Activated gamma-delta T cell treated with Interleukin-2 at 50 U/mL for 16 hours (primary cell): ENCODE data around the gene TPGS2.
"Not testable (repeated sequence)": the region's sequence is repeated elsewhere in the genome, so short reads cannot be mapped to it uniquely, and the experiment has no call there.

Source experiments
- DNase-seq: peaks from one replicate; pipeline ENCODE4 v3.0.0-alpha.2; 2020

TPGS2 gene

DNA sequence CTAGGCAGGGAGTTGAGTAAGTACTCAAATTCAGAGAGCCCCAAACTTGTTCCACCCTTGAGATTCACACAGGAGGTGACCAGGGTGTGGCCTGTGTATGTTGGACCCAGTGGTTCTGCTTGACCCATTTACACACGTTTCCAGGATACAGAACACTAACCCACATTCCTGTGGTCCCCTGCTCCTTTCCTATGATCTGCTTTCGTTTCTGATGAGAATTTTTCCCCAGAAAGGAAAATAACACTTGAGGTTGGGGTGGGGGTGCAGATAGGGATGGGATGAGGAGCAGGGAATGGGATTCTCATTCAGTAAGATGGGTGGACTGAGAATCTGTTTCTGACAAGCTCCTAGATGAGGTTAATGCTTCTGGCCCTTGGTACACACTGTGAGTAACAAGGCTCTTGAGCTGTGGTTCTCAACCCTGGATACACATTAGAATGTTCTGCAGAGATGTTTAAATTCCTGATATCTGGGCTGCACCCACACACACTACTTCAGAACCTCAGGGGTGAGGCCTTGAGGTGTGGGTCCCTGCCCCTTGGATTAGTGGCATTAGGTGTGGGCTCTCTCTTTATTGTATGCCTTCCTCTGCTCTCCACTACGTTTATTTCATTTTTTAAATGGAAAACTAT is 58.4 kb downstream of the TPGS2 start:
- no peak for DNase-seq

DNA sequence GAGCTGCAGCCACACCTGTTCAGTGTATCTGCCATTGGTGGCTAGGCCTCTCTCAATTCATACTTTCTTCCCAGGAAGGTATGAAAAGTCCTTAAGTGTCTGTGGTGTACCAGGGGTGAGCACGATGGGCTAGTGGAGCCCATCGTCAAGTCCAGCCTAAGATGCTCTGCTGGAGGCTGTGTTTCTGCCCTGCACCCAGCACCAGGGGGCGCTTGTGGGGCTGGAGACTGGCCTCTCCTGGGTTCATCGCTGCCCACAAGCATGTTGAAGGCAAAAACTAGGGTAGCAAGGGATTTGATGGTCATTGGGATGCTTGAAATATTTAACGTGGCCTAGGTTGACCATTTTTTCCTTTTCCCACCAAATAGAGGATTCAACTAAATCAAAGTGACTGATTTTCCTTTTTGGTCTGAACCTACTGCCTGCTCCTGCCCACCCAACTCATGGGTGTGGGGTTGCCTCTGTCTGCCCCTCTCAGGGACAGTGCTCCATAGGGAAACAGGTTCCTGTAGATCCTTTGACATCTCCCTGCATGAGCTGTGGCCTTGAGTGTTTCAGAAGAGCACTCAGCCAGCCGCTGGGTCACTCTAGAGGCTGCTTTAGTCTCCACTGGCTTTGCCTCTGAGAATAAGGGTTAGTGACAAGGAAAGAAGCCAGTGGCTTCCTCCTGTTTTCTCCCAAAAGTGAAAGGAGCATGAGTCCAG is 59.0 kb downstream of the TPGS2 start:
- no peak for DNase-seq

DNA sequence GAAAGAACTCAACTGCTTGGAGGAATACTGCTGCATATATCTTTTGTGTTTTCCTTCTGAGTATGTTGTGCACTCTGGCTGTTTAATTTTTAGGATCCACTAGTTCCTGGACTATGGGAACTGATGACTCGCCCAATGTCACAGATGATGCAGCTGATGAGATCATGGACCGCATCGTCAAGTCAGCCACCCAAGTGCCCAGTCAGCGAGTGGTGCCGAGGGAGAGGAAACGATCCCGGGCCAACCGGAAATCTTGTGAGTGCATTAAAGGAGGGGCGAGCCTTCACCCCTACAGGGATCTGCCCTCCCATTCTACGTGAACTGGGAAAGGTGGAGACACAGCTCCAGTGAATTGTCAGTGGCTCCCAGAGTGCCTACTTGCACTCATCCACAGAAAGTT is 59.6 kb downstream of the TPGS2 start:
- no peak for DNase-seq

DNA sequence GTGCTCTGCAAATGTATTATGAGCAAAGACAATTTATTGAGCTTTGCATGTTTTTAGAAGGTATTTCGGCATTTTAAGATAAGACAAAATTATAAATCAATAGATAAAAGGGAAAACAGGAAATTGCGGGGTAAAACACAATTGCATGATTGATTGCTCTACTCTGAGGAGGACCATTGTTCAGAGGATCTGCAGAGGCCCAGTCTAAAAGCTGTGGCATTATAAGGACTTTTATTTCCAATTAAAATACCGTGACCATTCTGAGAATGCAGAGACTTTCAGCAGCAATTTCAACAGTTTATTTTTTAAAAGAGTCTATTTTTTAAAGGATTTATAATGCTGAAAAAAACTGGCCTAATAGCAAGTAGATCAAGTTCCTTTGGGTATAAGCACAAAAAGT is 62.0 kb downstream of the TPGS2 start:
- no peak for DNase-seq

DNA sequence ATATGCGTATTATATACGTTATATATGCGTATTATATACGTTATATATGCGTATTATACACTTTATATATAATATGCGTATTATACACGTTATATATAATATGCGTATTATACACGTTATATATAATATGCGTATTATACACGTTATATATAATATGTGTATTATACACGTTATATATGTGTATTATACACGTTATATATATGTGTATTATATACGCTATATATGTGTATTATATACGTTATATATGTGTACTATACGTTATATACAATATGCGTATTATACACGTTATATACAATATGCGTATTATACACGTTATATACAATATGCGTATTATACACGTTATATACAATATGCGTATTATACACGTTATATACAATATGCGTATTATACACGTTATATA is 65.8 kb downstream of the TPGS2 start:
- not testable (repeated sequence) for DNase-seq

DNA sequence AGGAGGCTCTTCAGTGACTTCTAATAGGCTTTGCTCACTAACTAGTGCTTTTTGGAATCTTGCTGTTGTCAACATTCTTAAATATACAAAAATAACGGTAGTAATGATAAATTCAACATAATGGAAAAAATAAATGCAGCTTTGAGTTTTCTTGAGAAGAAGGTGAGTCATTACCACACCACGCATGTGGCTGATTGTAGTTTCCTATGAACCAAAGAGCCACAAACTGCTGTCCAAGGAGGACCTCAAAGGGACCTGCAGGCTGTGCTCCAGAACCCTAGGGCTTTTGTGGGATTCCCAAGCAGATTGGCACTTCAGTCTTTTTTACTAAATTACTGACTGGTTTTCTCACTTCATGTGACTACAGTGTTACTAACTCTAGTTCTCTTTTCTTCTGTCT is 66.7 kb downstream of the TPGS2 start:
- no peak for DNase-seq

DNA sequence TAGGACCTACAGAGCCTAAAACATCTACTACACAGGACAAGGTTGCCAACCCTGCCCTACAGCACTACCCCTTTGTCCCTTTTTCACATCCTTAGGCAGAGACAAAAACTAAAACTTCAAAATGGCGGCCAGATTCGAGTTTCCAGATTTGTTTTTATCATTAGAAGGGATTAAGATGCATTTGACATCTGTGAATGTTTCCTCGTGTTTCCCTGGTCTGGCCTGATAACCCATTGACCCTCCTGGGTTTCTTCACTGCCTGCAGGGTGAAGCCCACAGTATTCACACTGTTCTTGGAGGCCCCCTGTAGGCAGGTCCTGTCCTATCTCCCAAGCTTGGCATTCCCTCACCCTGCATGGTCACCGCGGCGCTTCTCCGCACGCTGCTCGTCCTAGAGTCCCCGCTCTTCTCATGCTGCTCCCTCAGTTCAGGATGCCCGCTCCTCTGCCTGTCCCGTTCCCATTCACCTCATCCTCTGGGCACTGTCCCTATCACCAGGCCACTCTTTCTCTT is 67.6 kb downstream of the TPGS2 start:
- DNase-seq = no peak

DNA sequence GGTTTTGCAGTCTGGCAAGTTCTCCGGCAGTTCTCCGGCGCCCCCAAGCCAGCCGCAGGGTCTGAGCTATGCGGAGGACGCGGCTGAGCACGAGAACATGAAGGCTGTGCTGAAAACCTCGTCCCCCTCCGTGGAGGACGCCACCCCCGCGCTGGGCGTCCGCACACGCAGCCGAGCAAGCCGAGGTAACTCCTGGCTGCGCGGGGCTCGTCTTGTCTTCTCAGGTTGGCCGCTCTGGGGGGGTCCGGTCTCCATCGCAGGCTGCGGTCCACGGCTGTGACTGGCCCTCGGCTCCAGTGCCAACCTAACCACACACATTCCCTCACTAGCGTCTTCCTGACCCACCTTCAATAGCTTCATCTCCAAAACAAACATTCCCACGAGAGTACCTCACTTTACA is 68.2 kb downstream of the TPGS2 start:
- DNase-seq = no peak

DNA sequence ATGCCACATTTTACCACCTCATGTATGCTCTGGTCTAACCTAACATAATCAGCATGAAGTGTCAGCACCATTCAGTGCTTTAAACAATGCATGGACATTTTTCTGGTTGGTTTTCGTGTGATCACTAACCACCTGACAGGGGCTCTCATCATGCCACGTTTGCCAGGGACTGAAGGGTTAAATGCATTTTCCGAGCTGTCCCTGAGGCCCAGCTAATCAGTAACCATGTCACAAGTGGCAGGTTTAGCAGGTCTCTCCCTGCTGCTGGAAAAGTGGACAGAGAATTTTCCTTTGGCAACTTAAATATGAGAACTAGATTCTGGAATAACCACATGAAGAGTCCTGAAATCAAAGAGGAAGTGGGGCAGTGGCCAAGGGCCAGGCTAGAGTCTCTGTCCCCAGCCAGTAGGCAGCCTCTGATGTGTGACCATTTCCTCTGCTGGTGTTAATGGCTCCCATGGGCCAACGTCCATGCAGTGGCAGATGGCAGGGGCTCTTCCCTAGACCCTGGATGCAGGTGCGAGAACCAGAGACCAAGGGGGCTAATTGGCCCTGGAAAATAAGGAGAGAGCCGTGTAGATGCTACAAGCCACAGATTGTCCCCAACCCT is 69.5 kb downstream of the TPGS2 start:
- DNase-seq = no peak

DNA sequence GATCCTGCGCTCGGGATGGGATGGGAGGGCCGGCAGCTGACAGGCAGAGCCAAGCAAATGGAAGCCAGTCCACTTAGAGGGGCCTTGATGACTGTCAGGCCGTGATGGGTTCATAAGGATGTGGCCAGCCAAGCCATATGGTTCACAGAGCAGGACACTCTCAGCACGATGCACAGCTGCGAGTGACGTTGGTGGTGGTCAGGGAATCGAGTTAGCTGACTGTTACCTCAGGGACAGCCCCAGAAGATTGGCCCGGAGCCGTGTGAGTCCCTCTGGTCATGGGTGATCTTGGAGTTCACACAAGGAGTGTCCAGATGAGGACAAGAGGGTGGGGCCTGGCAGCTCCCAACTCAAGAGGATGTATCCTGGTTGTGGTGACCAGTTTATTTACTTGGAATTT is 70.2 kb downstream of the TPGS2 start:
- no peak for DNase-seq

DNA sequence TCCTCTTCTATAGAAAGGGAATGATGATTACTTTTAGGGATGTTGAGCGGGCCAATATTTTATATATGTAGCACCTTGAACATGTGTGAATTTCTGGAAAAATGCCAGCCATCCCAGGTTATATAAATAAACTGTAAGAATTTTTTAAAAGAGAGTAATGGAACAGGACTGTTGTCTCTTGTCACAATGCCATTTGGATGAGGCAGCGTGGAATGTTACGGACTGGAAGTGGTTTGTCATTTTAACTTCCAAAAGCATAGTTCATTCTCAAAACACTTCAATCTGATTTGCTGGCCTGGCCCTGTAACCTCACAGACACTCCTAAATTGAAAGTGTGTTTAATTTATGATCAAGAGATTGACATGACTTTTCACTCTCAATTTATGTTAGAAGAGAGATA is 70.8 kb downstream of the TPGS2 start:
- no peak for DNase-seq

DNA sequence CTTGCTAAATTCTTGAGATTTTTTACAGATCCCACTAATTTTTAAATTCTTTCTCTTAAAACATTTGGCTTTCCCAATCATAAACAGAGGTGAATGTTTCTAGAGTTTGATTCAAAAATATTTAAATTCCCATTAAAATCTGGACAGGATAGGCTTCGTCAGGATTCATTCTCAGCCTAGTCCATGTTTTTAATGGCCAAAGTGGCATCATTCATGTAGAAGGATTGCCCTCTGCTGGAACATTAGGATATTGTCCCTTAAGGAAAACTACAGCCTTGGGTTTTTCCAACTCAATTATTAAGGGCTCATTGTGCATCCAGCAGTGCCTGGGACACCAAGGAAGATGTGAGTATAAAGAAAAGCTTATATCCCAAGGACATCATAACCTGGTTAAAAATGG is 71.7 kb downstream of the TPGS2 start:
- no peak for DNase-seq

DNA sequence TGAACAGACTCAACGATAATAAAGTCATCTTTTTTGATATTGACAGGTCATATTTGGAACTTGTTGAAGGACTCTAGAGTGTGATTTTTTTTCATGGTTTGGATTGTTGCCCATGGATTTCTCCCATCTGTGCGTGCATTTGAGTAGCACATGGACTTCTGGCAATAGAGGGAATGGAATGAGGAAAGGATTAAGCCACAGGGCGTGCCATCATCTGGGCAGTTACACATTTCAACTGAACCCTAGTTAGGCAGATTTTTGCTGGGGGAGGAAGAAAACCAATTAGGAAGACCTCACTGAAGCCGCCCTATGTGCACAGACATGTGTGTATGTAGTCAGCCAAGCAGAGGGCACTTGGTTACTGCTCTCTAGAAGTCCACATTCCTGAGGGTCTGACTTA is 72.6 kb downstream of the TPGS2 start:
- DNase-seq = no peak

DNA sequence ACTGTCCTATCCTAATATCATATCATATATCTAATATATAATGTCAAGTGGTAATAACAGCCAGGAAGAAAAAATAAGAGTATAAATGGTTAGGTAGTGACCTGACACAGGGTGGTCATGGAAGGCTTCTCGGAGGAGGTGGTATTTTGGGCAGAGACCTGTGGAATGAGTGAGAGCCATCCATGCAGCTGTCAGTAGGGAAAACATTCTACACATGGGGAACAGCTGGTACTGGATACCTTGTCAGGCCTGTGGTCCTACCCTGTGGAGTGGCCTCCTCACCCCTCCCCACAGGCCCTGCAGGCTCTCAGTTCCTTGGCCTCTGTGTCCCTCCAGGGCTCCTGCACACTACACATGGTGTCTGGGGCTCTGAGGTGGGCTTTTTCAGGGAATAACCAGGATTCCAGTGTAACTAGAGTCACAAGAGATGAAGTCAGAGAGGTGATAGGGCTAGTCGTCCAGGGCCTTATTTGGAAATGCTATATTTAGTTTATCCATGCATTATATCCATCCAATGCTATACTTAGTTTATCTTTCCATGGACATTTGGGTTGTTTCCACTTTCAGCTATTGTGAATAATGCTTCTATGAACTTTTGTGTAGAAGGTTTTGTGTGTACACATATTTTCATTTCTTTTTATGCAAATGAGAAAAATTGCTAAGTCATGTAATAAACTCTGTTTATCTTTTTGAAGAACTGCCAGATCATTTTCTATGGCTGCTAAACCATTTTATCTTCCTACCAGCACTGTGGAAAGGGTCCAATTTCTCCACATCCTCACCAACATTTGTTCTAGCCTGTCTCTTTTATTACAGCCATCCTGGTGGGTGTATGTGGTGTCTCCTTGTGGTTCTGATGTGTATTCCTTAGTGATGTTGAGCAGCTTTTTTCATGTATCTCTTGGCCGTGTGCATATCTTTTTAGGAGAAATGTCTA is 75.6 kb downstream of the TPGS2 start:
- DNase-seq = no peak

DNA sequence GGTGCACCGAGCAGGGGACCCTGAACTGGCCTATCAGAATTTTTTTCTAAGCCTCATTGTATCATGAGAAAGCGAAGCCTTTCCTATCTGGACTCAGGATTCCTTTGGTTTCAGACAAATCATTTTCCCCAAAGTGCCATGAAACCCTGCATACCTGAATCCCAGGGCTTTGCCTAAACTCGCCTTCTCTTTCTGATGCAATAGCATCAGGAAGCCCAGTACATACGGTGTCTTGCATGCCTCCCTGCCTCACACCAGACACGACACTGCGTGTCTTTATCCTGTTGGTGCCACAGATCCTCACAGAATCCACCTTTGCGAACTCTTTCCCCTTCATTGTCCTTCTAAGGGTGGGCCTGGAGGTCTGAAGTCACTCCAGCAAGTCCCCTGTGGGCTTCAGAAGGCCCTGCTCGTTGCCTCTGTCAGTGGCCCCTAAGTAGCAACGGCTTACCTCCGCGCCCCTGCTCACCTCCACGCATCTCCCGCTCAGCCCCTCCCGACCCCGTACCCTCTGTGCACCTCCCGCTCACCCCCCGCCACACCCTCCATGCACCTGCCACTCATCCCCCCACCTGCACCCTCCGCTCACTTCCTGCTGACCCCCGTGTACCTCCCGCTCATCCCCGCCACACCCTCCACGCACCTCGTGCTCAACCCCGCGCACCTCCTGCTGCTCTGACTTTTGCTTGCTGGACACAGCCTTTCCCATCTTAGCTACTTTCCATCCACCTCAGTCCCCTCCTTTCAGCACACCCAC is 83.4 kb downstream of the TPGS2 start:
- no peak for DNase-seq

DNA sequence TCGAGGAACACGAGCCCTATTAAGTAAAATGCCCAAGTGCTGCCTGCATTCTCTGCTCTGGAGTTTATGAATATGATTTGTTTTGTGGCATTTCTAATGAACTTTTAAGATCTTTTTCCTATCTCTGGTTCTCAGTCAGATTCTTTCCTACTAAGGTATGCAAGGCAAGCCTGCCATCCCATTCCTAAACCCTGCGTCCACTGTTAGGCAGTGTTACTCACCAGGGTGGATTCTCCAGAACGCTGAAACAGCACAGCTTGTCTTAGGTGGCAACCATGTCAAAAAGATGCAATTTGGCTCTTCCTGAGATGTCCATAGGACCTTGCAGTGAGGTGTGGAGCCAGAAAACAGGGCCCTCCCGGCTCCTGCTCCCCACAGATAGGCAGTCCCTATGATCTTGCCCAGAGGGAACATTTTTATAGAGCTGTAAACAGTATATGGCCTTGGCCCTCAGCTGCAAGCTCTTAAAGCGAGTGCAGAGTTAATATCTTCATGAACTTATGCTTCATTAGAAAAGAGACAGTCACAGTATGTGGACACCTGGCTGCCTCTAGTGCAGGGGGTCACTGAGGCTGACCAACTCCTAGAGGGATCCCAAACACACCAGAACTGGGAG is 84.4 kb downstream of the TPGS2 start:
- no peak for DNase-seq
